Stimulated activated CD8-positive, alpha-beta memory T cell treated with anti-CD3 and anti-CD28 coated beads, Interleukin-15, amount 100 ng/mL, for 1 hour (primary cell): ENCODE measurements around the gene CDHR2.

Experiments used
- DNase-seq: peaks from one replicate; pipeline ENCODE4 v3.0.0-alpha.2; 2020; ENCODE audit warnings: low read depth

The CDHR2 gene

GRCh38 chr5:176640616-176641015 is 91.5 kb downstream of the CDHR2 start:
- no peak for DNase-seq

- no peak for DNase-seq
Measured at GRCh38 chr5:176642675-176643490, 93.7 kb downstream of the CDHR2 start.

- no peak for DNase-seq
Measured at GRCh38 chr5:176643491-176644219, 94.5 kb downstream of the CDHR2 start.

GRCh38 chr5:176644294-176644693 is 95.2 kb downstream of the CDHR2 start:
- no peak for DNase-seq

DNA sequence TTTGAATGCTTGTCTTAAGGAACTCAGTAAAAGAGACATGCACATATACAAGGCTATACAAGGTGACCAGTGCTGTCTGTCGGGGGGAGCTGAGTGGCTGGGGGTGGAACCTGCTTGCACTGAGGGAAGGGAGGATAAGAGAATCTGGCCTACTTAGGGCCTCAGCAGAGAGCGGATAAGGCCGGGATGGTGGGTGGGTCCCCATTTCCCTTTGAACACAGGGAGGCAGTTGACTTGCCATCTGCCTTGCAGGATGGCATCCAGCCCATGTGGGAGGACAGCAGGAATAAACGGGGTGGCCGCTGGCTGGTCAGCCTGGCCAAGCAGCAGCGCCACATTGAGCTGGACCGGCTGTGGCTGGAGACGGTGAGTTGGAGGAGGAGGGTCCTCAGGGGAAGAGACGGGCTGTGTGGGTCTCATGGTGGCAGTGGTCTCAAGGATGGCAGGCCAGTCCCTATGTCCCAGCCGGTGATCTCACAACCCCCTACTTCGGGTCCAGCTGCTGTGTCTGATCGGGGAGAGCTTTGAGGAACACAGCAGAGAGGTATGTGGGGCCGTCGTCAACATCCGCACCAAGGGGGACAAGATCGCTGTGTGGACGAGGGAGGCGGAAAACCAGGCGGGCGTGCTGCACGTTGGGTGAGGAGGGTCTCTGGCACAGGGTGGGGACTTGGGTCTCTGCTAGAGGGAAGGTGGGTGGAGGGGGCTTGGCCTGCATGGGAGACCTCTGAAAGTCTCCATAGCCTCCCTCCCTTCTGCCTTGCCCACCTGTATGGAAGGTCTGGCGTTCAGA is 95.9 kb downstream of the CDHR2 start:
- no peak for DNase-seq
